ENCODE results near the gene SERPINA5.

DNA sequence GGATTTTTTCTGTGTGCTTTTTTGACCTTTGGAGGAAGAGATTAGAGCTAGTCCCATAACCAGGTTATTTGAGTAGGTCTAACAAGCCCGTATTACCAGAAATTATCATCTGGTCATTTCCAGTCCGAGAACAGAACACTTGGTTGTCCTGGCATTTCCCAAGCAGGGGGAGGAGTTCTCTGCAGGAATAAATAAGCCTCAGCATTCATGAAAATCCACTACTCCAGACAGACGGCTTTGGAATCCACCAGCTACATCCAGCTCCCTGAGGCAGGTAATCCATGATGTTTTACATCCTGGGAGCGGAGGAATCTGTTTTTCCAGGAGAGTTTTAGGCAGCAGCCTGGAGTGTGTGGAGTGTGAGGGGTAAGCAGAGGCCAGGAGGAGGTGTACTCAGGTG lies 30.9 kb downstream of the SERPINA5 start, which contains the start of gene SERPINA3:
- no peak for TF ChIP-seq ZNF8 (CRISPR knock-in tag; IDR thresholded peaks at IDR 0.05)
- TF ChIP-seq, protein P1, sequence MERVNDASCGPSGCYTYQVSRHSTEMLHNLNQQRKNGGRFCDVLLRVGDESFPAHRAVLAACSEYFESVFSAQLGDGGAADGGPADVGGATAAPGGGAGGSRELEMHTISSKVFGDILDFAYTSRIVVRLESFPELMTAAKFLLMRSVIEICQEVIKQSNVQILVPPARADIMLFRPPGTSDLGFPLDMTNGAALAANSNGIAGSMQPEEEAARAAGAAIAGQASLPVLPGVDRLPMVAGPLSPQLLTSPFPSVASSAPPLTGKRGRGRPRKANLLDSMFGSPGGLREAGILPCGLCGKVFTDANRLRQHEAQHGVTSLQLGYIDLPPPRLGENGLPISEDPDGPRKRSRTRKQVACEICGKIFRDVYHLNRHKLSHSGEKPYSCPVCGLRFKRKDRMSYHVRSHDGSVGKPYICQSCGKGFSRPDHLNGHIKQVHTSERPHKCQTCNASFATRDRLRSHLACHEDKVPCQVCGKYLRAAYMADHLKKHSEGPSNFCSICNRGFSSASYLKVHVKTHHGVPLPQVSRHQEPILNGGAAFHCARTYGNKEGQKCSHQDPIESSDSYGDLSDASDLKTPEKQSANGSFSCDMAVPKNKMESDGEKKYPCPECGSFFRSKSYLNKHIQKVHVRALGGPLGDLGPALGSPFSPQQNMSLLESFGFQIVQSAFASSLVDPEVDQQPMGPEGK (CRISPR knock-in tag; IDR thresholded peaks at IDR 0.05; ENCODE audit: borderline replicate concordance): no peak
- TF ChIP-seq OSR1 (CRISPR knock-in tag; IDR thresholded peaks at IDR 0.05): no peak
- no peak for TF ChIP-seq ZFP30 (CRISPR knock-in tag; IDR thresholded peaks at IDR 0.05)
- no peak for TF ChIP-seq CSRNP3 (CRISPR knock-in tag; IDR thresholded peaks at IDR 0.05)
- TF ChIP-seq TOX (CRISPR knock-in tag; IDR thresholded peaks at IDR 0.05; ENCODE audit: borderline replicate concordance): no peak
- TF ChIP-seq RARB (CRISPR knock-in tag; IDR thresholded peaks at IDR 0.05): no peak
- TF ChIP-seq, protein P2, sequence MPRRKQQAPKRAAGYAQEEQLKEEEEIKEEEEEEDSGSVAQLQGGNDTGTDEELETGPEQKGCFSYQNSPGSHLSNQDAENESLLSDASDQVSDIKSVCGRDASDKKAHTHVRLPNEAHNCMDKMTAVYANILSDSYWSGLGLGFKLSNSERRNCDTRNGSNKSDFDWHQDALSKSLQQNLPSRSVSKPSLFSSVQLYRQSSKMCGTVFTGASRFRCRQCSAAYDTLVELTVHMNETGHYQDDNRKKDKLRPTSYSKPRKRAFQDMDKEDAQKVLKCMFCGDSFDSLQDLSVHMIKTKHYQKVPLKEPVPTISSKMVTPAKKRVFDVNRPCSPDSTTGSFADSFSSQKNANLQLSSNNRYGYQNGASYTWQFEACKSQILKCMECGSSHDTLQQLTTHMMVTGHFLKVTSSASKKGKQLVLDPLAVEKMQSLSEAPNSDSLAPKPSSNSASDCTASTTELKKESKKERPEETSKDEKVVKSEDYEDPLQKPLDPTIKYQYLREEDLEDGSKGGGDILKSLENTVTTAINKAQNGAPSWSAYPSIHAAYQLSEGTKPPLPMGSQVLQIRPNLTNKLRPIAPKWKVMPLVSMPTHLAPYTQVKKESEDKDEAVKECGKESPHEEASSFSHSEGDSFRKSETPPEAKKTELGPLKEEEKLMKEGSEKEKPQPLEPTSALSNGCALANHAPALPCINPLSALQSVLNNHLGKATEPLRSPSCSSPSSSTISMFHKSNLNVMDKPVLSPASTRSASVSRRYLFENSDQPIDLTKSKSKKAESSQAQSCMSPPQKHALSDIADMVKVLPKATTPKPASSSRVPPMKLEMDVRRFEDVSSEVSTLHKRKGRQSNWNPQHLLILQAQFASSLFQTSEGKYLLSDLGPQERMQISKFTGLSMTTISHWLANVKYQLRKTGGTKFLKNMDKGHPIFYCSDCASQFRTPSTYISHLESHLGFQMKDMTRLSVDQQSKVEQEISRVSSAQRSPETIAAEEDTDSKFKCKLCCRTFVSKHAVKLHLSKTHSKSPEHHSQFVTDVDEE (CRISPR knock-in tag; IDR thresholded peaks at IDR 0.05): no peak
- no peak for TF ChIP-seq POU6F1 (CRISPR knock-in tag; IDR thresholded peaks at IDR 0.05; ENCODE audit: borderline replicate concordance, low read depth)
- no peak for TF ChIP-seq PPARA (CRISPR knock-in tag; IDR thresholded peaks at IDR 0.05; ENCODE audit: borderline replicate concordance)
- no peak for TF ChIP-seq ESRRG (CRISPR knock-in tag; IDR thresholded peaks at IDR 0.05)
